DND-41 (cell line): ENCODE measurements around the gene PLSCR1.

Experiments used
- EZH2 ChIP-seq: IDR thresholded peaks from 3 replicates; pipeline ENCODE4 v1.6.1; 2012; ENCODE audit warnings: borderline replicate concordance, low read depth, mild to moderate bottlenecking, moderate library complexity, low read length, inconsistent platforms; ENCODE audit not compliant: severe bottlenecking
- TF ChIP-seq, protein P1 (sequence below): IDR thresholded peaks from 2 replicates; pipeline ENCODE4 v1.5.1; 2012; ENCODE audit warnings: borderline replicate concordance, low read length, moderate library complexity, mild to moderate bottlenecking; ENCODE audit not compliant: poor library complexity, severe bottlenecking; ENCODE audit errors: extremely low read depth

DNA sequence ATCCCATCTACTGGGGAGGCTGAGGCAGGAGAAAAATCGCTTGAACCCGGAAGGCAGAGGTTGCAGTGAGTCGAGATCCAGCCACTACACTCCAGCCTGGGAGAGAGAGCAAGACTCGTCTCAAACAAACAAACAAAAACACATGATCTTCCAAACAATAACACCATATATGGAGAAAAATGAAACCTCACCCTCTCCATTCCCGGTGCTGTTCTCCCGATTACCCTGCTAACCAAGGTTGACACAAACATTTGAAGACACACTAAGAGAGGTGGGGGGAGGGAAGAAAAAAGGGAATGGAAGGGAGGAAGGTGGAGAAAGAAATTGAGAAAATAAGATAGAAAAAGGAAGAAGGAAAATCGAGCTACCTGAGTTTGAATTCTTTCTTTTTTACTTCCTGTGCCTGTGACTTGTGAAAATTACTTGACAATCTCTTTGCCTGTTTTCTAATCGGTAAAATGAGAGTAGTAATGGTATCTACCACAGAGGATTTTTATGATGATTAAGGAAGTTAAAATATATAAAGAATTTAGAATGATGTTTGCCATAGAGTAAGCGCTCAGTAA lies 73.9 kb downstream of the PLSCR1 start:
- TF ChIP-seq, protein P1, sequence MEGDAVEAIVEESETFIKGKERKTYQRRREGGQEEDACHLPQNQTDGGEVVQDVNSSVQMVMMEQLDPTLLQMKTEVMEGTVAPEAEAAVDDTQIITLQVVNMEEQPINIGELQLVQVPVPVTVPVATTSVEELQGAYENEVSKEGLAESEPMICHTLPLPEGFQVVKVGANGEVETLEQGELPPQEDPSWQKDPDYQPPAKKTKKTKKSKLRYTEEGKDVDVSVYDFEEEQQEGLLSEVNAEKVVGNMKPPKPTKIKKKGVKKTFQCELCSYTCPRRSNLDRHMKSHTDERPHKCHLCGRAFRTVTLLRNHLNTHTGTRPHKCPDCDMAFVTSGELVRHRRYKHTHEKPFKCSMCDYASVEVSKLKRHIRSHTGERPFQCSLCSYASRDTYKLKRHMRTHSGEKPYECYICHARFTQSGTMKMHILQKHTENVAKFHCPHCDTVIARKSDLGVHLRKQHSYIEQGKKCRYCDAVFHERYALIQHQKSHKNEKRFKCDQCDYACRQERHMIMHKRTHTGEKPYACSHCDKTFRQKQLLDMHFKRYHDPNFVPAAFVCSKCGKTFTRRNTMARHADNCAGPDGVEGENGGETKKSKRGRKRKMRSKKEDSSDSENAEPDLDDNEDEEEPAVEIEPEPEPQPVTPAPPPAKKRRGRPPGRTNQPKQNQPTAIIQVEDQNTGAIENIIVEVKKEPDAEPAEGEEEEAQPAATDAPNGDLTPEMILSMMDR: no peak
- TF ChIP-seq EZH2: no peak
